Activated CD4-positive, alpha-beta T cell treated with anti-CD3 and anti-CD28 coated beads, Interleukin-2, amount 10 ng/mL, durations not matched to agents 7 days and 5 days (primary cell): ENCODE measurements around the gene GNA12. TPM values are rescaled to one million over a fixed set of nuclear protein-coding genes. Genes with fewer than 3 reads are reported as not detected.

ENCODE experiments used
- CTCF ChIA-PET: fragments of 350-600 bp; sonication (Branson Sonifier 250); formaldehyde crosslinking; loops from one replicate; lab custom pipeline; 2021; ENCODE audit warnings: antibody characterized with exemption; lab: Charles Lee
- POLR2A ChIA-PET: fragments of 350-600 bp; sonication (Branson Sonifier 250); formaldehyde crosslinking; loops from one replicate; lab custom pipeline; 2021; ENCODE audit warnings: antibody characterized with exemption; lab: Charles Lee
- DNase-seq: peaks from one replicate; pipeline ENCODE4 v3.0.0-alpha.2; 2020
- H3K27ac Mint-ChIP-seq: one replicate; pipeline ENCODE4 v1.8.0; 2021; ENCODE audit warnings: mild to moderate bottlenecking, moderate library complexity, mixed read lengths
- H3K27me3 Mint-ChIP-seq: one replicate; pipeline ENCODE4 v1.8.0; 2021; ENCODE audit warnings: mixed read lengths
- H3K36me3 Mint-ChIP-seq: one replicate; pipeline ENCODE4 v1.8.0; 2021; ENCODE audit warnings: low read depth, mixed read lengths
- H3K4me1 Mint-ChIP-seq: one replicate; pipeline ENCODE4 v1.8.0; 2021; ENCODE audit warnings: mixed read lengths
- H3K4me3 Mint-ChIP-seq: one replicate; pipeline ENCODE4 v1.8.0; 2021; ENCODE audit warnings: mild to moderate bottlenecking, moderate library complexity, mixed read lengths
- H3K9me3 Mint-ChIP-seq: one replicate; pipeline ENCODE4 v1.8.0; 2021; ENCODE audit warnings: mixed read lengths
- total RNA-seq, 2 experiments: library from RNA; stranded (reverse); gene quantifications; one replicate each; pipeline ENCODE4 v1.2.3, GENCODE V29; 2021

GNA12 gene
- total RNA-seq, 2 experiments from 2014 or later, result 16.2 to 17.1 TPM

- no peak for DNase-seq
- ChIA-PET POLR2A (no interaction called here), CTCF (no interaction called here)
- Mint-ChIP-seq H3K27me3 (no peaks in the 10 kb centered on the region), H3K27ac (no peak overlapping the region), H3K4me3 (no peak overlapping the region), H3K4me1 (peaks cover 3% of the 10 kb centered on the region), H3K9me3 (no peaks in the 10 kb centered on the region), H3K36me3 (no peaks in the 10 kb centered on the region)
Observed at GRCh38 chr7:2826771-2827170, 17.3 kb downstream of the GNA12 start.

GRCh38 chr7:2825559-2826227, 18.4 kb downstream of the GNA12 start:
- H3K27me3 Mint-ChIP-seq, result no peaks in the 10 kb centered on the region
- H3K36me3 Mint-ChIP-seq, result no peaks in the 10 kb centered on the region
- ChIA-PET POLR2A (no interaction called here), CTCF (interaction anchor here (0.6 to 0.7 kb wide), 2 partner anchors 899 to 1912 kb away, joined by 3 to 4 read pairs; no protein-coding TSS in a partner anchor)
- no peak overlapping the region for H3K4me3 Mint-ChIP-seq
- H3K4me1 Mint-ChIP-seq, result peaks cover 10% of the 10 kb centered on the region
- DNase-seq, result no peak
- no peaks in the 10 kb centered on the region for H3K9me3 Mint-ChIP-seq
- H3K27ac Mint-ChIP-seq, result no peak overlapping the region

GRCh38 chr7:2824678-2825461, 19.2 kb downstream of the GNA12 start:
- Mint-ChIP-seq H3K36me3 (no peaks in the 10 kb centered on the region), H3K9me3 (no peaks in the 10 kb centered on the region), H3K4me1 (peaks cover 10% of the 10 kb centered on the region), H3K27ac (no peak overlapping the region), H3K27me3 (no peaks in the 10 kb centered on the region), H3K4me3 (no peak overlapping the region)
- POLR2A ChIA-PET, result no interaction called here
- CTCF ChIA-PET, result interaction anchor here (0.6 kb wide), 1 partner anchor 1912 kb away, joined by 3 read pairs; no protein-coding TSS in a partner anchor
- no peak for DNase-seq

- POLR2A ChIA-PET, result no interaction called here
- Mint-ChIP-seq H3K36me3 (no peaks in the 10 kb centered on the region), H3K4me3 (no peak overlapping the region)
Observed at GRCh38 chr7:2824026-2824677, 20.0 kb downstream of the GNA12 start.

GRCh38 chr7:2823130-2823529, 21.0 kb downstream of the GNA12 start:
- H3K27ac Mint-ChIP-seq, result no peak overlapping the region
- H3K27me3 Mint-ChIP-seq, result no peaks in the 10 kb centered on the region
- no peaks in the 10 kb centered on the region for H3K36me3 Mint-ChIP-seq
- ChIA-PET POLR2A (no interaction called here), CTCF (no interaction called here)
- no peak for DNase-seq
- peaks cover 14% of the 10 kb centered on the region for H3K4me1 Mint-ChIP-seq
- no peak overlapping the region for H3K4me3 Mint-ChIP-seq
- no peaks in the 10 kb centered on the region for H3K9me3 Mint-ChIP-seq

More at GRCh38 chr7:2824026-2824677, 20.0 kb downstream of the GNA12 start:
- no peaks in the 10 kb centered on the region for H3K9me3 Mint-ChIP-seq
- H3K27me3 Mint-ChIP-seq, result no peaks in the 10 kb centered on the region
- CTCF ChIA-PET, result no interaction called here
- H3K4me1 Mint-ChIP-seq, result peaks cover 14% of the 10 kb centered on the region
- H3K27ac Mint-ChIP-seq, result no peak overlapping the region
- no peak for DNase-seq

GRCh38 chr7:2821842-2822507, 22.1 kb downstream of the GNA12 start:
- ChIA-PET POLR2A (no interaction called here), CTCF (no interaction called here)
- no peaks in the 10 kb centered on the region for H3K9me3 Mint-ChIP-seq
- no peaks in the 10 kb centered on the region for H3K27me3 Mint-ChIP-seq
- DNase-seq, result no peak
- no peaks in the 10 kb centered on the region for H3K36me3 Mint-ChIP-seq
- H3K27ac Mint-ChIP-seq, result no peak overlapping the region
- H3K4me1 Mint-ChIP-seq, result peaks cover 14% of the 10 kb centered on the region
- H3K4me3 Mint-ChIP-seq, result no peak overlapping the region

- no peaks in the 10 kb centered on the region for H3K9me3 Mint-ChIP-seq
- peaks cover 14% of the 10 kb centered on the region for H3K4me1 Mint-ChIP-seq
- POLR2A ChIA-PET, result no interaction called here
- no peaks in the 10 kb centered on the region for H3K36me3 Mint-ChIP-seq
- no peak for DNase-seq
- no peak overlapping the region for H3K4me3 Mint-ChIP-seq
- H3K27ac Mint-ChIP-seq, result no peak overlapping the region
- CTCF ChIA-PET, result no interaction called here
- no peaks in the 10 kb centered on the region for H3K27me3 Mint-ChIP-seq
Observed at GRCh38 chr7:2821161-2821841, 22.8 kb downstream of the GNA12 start.

- Mint-ChIP-seq H3K36me3 (no peaks in the 10 kb centered on the region), H3K4me1 (peaks cover 14% of the 10 kb centered on the region), H3K9me3 (no peaks in the 10 kb centered on the region), H3K4me3 (no peak overlapping the region), H3K27me3 (no peaks in the 10 kb centered on the region), H3K27ac (no peak overlapping the region)
- ChIA-PET CTCF (interaction anchor here (0.7 to 0.9 kb wide), 2 partner anchors 10 to 37 kb away, joined by 3 to 4 read pairs; no protein-coding TSS in a partner anchor), POLR2A (no interaction called here)
- no peak for DNase-seq
Observed at GRCh38 chr7:2820508-2820934, 23.6 kb downstream of the GNA12 start.

GRCh38 chr7:2819954-2820397, 24.1 kb downstream of the GNA12 start:
- Mint-ChIP-seq H3K9me3 (no peaks in the 10 kb centered on the region), H3K4me3 (no peak overlapping the region), H3K27ac (no peak overlapping the region), H3K4me1 (peaks cover 13% of the 10 kb centered on the region), H3K27me3 (no peaks in the 10 kb centered on the region), H3K36me3 (no peaks in the 10 kb centered on the region)
- CTCF ChIA-PET, result interaction anchor here (0.7 to 0.9 kb wide), 2 partner anchors 10 to 36 kb away, joined by 3 to 4 read pairs; no protein-coding TSS in a partner anchor
- POLR2A ChIA-PET, result no interaction called here
- DNase-seq, result no peak

- Mint-ChIP-seq H3K27ac (no peak overlapping the region), H3K4me3 (no peak overlapping the region), H3K9me3 (no peaks in the 10 kb centered on the region), H3K27me3 (no peaks in the 10 kb centered on the region), H3K36me3 (no peaks in the 10 kb centered on the region), H3K4me1 (peaks cover 12% of the 10 kb centered on the region)
- POLR2A ChIA-PET, result no interaction called here
- CTCF ChIA-PET, result interaction anchor here (1.4 kb wide), 1 partner anchor 386 kb away, joined by 3 read pairs; no protein-coding TSS in a partner anchor
- no peak for DNase-seq
Observed at GRCh38 chr7:2819161-2819953, 24.8 kb downstream of the GNA12 start.

- Mint-ChIP-seq H3K27ac (no peak overlapping the region), H3K27me3 (no peaks in the 10 kb centered on the region), H3K4me3 (no peak overlapping the region), H3K4me1 (peaks cover 12% of the 10 kb centered on the region), H3K9me3 (no peaks in the 10 kb centered on the region), H3K36me3 (no peaks in the 10 kb centered on the region)
- DNase-seq, result no peak
- ChIA-PET CTCF (interaction anchor here (0.6 to 1.4 kb wide), 4 partner anchors 82 to 386 kb away, joined by 3 to 4 read pairs (median 4); no protein-coding TSS in a partner anchor), POLR2A (no interaction called here)
Observed at GRCh38 chr7:2818653-2819052, 25.5 kb downstream of the GNA12 start.
